B cell (primary cell): Measurements from ENCODE around the gene SYT17. TPM values are rescaled to one million over a fixed set of nuclear protein-coding genes. Genes with fewer than 3 reads are reported as not detected.

Experiments used
- ATAC-seq: fragments of 200-7000 bp; cut with Tn5 transposase; one replicate; pipeline ENCODE4 v1.10.0; 2021; ENCODE audit warnings: low read depth, mild to moderate bottlenecking, moderate number of reproducible peaks, moderate library complexity
- CTCF ChIA-PET: fragments of 350-600 bp; sonication (Branson Sonifier 250); formaldehyde crosslinking; loops from one replicate; lab custom pipeline; 2021; ENCODE audit warnings: antibody characterized with exemption, inconsistent platforms; lab: Charles Lee
- POLR2A ChIA-PET: fragments of 350-600 bp; sonication (Branson Sonifier 250); formaldehyde crosslinking; loops from one replicate; lab custom pipeline; 2021; ENCODE audit warnings: antibody characterized with exemption; lab: Charles Lee
- DNase-seq: peaks from one replicate; pipeline ENCODE4 v3.0.0; 2013
- H2AFZ ChIP-seq: 2 replicates; pipeline ENCODE4 v1.6.1; 2012; ENCODE audit warnings: mild to moderate bottlenecking, low read depth, low read length; ENCODE audit not compliant: insufficient read depth, poor library complexity, severe bottlenecking
- H3K27ac ChIP-seq, 2 donors: 1 replicate in 1 of 2; 2 replicates in 1 of 2; pipeline ENCODE4 v1.5.1; 2012 to 2013; ENCODE audit warnings: low read length in 2 of 2, mild to moderate bottlenecking in 2 of 2, moderate library complexity in 1 of 2
- H3K27me3 ChIP-seq, 4 experiments: fragments of 200-600 bp in 1 of 4; sonication (generic) in 1 of 4; replicated peaks in 1 of 4; 1 replicate in 2 of 4; 2 replicates in 2 of 4; pipeline versions ENCODE4 v1.6.1 to v1.7.0; 2013 to 2016; ENCODE audit warnings: low read length in 3 of 4, mild to moderate bottlenecking in 2 of 4, mixed read lengths in 1 of 4, moderate library complexity in 1 of 4; ENCODE audit not compliant: insufficient read depth in 4 of 4, control insufficient read depth in 3 of 4; ENCODE audit errors: control extremely low read depth in 1 of 4
- H3K36me3 ChIP-seq, 2 experiments: replicated peaks in 1 of 2; 1 replicate in 1 of 2; 2 replicates in 1 of 2; pipeline versions ENCODE4 v1.6.1 to v1.7.1; 2013; ENCODE audit warnings: low read length in 1 of 2; ENCODE audit not compliant: insufficient read depth in 2 of 2, control insufficient read depth in 1 of 2; ENCODE audit errors: control extremely low read depth in 1 of 2, extremely low read depth in 1 of 2
- H3K4me1 ChIP-seq, 2 donors: fragments of 200-600 bp in 1 of 2; sonication (generic) in 1 of 2; 1 replicate in 1 of 2; 2 replicates in 1 of 2; pipeline versions ENCODE4 v1.5.1 to v1.6.1; 2013 to 2017; ENCODE audit warnings: low read length in 2 of 2; ENCODE audit not compliant: control insufficient read depth in 2 of 2, insufficient read depth in 2 of 2
- H3K4me2 ChIP-seq: replicated peaks from 2 replicates; pipeline ENCODE3; 2012; ENCODE audit warnings: mild to moderate bottlenecking, low read depth, low read length; ENCODE audit not compliant: poor library complexity, severe bottlenecking
- H3K4me3 ChIP-seq, 5 experiments: fragments of 200-600 bp in 1 of 5; sonication (generic) in 1 of 5; 1 replicate in 3 of 5; 2 replicates in 2 of 5; pipeline versions ENCODE4 v1.5.1 to v1.7.0; 2011 to 2016; ENCODE audit warnings: low read length in 4 of 5, mild to moderate bottlenecking in 4 of 5, low read depth in 2 of 5, control low read depth in 1 of 5, moderate library complexity in 1 of 5; ENCODE audit not compliant: insufficient read depth in 1 of 5; ENCODE audit errors: control extremely low read depth in 1 of 5, extremely low read depth in 1 of 5
- H3K79me2 ChIP-seq: fragments of 200-600 bp; sonication (generic); one replicate; pipeline ENCODE4 v1.6.0; 2016; ENCODE audit warnings: low read length; ENCODE audit not compliant: control insufficient read depth, insufficient read depth
- H3K9ac ChIP-seq: fragments of 200-600 bp; sonication (generic); 2 replicates; pipeline ENCODE4 v1.6.1; 2017; ENCODE audit warnings: mild to moderate bottlenecking, low read length, moderate library complexity
- H3K9me3 ChIP-seq, 3 donors: one replicate each; pipeline versions ENCODE4 v1.6.1 to v1.7.1; 2013; ENCODE audit warnings: low read length in 2 of 3; ENCODE audit not compliant: control insufficient read depth in 2 of 3, insufficient read depth in 1 of 3; ENCODE audit errors: control extremely low read depth in 1 of 3
- H4K20me1 ChIP-seq: 2 replicates; pipeline ENCODE4 v1.6.0; 2012; ENCODE audit warnings: mild to moderate bottlenecking, low read length; ENCODE audit not compliant: insufficient read depth, control insufficient read depth, poor library complexity, severe bottlenecking
- H3K27ac Mint-ChIP-seq: one replicate; pipeline ENCODE4 v1.8.0; 2021; ENCODE audit warnings: mixed read lengths
- H3K27me3 Mint-ChIP-seq: one replicate; pipeline ENCODE4 v1.8.0; 2021; ENCODE audit warnings: mixed read lengths
- H3K4me1 Mint-ChIP-seq: one replicate; pipeline ENCODE4 v1.8.0; 2021; ENCODE audit warnings: mixed read lengths
- H3K4me3 Mint-ChIP-seq: one replicate; pipeline ENCODE4 v1.8.0; 2021; ENCODE audit warnings: mixed read lengths
- H3K9me3 Mint-ChIP-seq: one replicate; pipeline ENCODE4 v1.8.0; 2022; ENCODE audit warnings: mixed read lengths; ENCODE audit not compliant: insufficient read depth
- EZH2 ChIP-seq: IDR thresholded peaks from 2 replicates; pipeline ENCODE4 v1.6.1; 2012; ENCODE audit warnings: borderline replicate concordance, low read depth, mild to moderate bottlenecking, moderate library complexity, low read length; ENCODE audit not compliant: insufficient read depth, poor library complexity, severe bottlenecking
- WGBS: methylation state at CpG from one replicate; pipeline ENCODE4 v1.1.5; 2013; ENCODE audit warnings: missing lambda C conversion rate; ENCODE audit not compliant: insufficient coverage; 5-methylcytosine and 5-hydroxymethylcytosine counted together
- intact Hi-C: fragments of 100-400 bp; cut with micrococcal nuclease; formaldehyde crosslinking; loops from one replicate; pipeline ENCODE4 v1.10.0; 2022
- polyA plus RNA-seq: library from polyadenylated mRNA; depleted of rRNA; stranded (reverse); fragments of >200 nt; gene quantifications from 2 replicates; pipeline ENCODE4 v1.2.3, GENCODE V29; 2012
- total RNA-seq, 2 donors: library from RNA; stranded (reverse); fragments of 120-200 nt in 1 of 2; gene quantifications; 1 replicate in 1 of 2; 2 replicates in 1 of 2; pipeline versions ENCODE4 v1.2.3 to v1.2.4, GENCODE V29; 2013 to 2022
- TF ChIP-seq, protein P1 (sequence below): fragments of 200-600 bp; IDR thresholded peaks from one replicate; pipeline ENCODE4 v1.8.0; 2022; ENCODE audit warnings: antibody characterized with exemption, mild to moderate bottlenecking

SYT17 gene
- total and polyA plus RNA-seq, 2 donors (not counting 1 experiment from before 2014, with no cell fraction given): 24.9 to 27.7 TPM

GRCh38 chr16:19254611-19255010, 86.6 kb downstream of the SYT17 start:
- no peak overlapping the region for H3K9ac ChIP-seq
- Mint-ChIP-seq H3K4me1 (no peaks in the 10 kb centered on the region), H3K27ac (no peak overlapping the region), H3K4me3 (no peak overlapping the region), H3K27me3 (no peaks in the 10 kb centered on the region), H3K9me3 (no peaks in the 10 kb centered on the region)
- TF ChIP-seq EZH2: no peak
- TF ChIP-seq, protein P1, sequence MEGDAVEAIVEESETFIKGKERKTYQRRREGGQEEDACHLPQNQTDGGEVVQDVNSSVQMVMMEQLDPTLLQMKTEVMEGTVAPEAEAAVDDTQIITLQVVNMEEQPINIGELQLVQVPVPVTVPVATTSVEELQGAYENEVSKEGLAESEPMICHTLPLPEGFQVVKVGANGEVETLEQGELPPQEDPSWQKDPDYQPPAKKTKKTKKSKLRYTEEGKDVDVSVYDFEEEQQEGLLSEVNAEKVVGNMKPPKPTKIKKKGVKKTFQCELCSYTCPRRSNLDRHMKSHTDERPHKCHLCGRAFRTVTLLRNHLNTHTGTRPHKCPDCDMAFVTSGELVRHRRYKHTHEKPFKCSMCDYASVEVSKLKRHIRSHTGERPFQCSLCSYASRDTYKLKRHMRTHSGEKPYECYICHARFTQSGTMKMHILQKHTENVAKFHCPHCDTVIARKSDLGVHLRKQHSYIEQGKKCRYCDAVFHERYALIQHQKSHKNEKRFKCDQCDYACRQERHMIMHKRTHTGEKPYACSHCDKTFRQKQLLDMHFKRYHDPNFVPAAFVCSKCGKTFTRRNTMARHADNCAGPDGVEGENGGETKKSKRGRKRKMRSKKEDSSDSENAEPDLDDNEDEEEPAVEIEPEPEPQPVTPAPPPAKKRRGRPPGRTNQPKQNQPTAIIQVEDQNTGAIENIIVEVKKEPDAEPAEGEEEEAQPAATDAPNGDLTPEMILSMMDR: no peak
- intact Hi-C loops: no loop called here
- H3K4me3 ChIP-seq: no peak overlapping the region
- WGBS: 73% methylated on average over 3 of the region's 4 CpGs
- H3K4me1 ChIP-seq: no peaks in the 10 kb centered on the region
- H3K4me2 ChIP-seq: no peak overlapping the region
- ChIA-PET CTCF (interaction anchor here (1.2 kb wide), 1 partner anchor 27 kb away, joined by 3 read pairs; no protein-coding TSS in a partner anchor), POLR2A (no interaction called here)
- DNase-seq: no peak
- no peak overlapping the region for H2AFZ ChIP-seq
- H3K27me3 ChIP-seq: no peaks in the 10 kb centered on the region
- no peaks in the 10 kb centered on the region for H3K79me2 ChIP-seq
- H4K20me1 ChIP-seq: no peaks in the 10 kb centered on the region
- no peaks in the 10 kb centered on the region for H3K36me3 ChIP-seq
- no peak for ATAC-seq
- no peak overlapping the region for H3K27ac ChIP-seq
- H3K9me3 ChIP-seq: no peaks in the 10 kb centered on the region

DNA sequence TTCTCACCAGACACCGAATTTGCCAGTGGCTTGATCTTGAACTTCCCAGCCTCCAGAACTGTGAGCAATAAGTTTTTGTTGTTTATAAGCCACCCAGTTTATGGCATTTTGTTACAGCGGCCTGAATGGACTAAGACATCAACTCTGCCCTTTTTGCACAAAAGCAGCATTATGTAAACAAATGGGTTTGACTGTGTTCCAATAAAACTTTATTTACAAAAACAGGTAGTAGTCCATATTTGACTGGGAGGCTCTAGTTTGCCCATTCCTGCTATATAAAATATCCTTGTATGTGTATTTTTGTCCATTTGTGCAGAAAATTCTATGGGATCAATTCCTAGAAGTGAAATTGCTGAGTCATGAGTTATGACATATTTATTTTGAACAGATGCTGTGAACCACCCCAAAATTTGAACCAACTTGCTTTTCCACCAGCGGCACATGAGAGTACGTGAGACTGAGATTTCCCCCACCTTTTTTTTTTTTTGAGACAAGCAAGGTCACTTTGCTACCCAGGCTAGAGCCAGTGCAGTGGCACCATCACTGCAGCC, 96.2 kb downstream of the SYT17 start:
- WGBS: 82% methylated on average over 3 of the region's 4 CpGs

More for the DNA sequence above, 96.2 kb downstream of the SYT17 start:
- Histone ChIP-seq H3K4me3 (no peak overlapping the region), H3K4me1 (peaks cover 0 to 1% of the 10 kb centered on the region in 2 donors), H3K27ac (no peak overlapping the region), H2AFZ (no peak overlapping the region), H3K27me3 (no peaks in the 10 kb centered on the region), H3K36me3 (peaks cover 0 to 4% of the 10 kb centered on the region in 2 experiments), H3K9me3 (peaks cover 0 to 29% (median 19%) of the 10 kb centered on the region in 3 donors), H3K4me2 (no peak overlapping the region), H4K20me1 (no peaks in the 10 kb centered on the region), H3K79me2 (no peaks in the 10 kb centered on the region), H3K9ac (no peak overlapping the region)
- H3K27ac Mint-ChIP-seq: no peak overlapping the region
- H3K4me1 Mint-ChIP-seq: peaks cover 3% of the 10 kb centered on the region
- ATAC-seq (no peak), DNase-seq (no peak)
- H3K27me3 Mint-ChIP-seq: no peaks in the 10 kb centered on the region
- POLR2A ChIA-PET: interaction anchor here (0.6 kb wide), 1 partner anchor 31 kb away, joined by 3 read pairs; no protein-coding TSS in a partner anchor
- peaks cover 16% of the 10 kb centered on the region for H3K9me3 Mint-ChIP-seq
- intact Hi-C loops: no loop called here
- no peak for TF ChIP-seq EZH2
- TF ChIP-seq, protein P1: no peak
- CTCF ChIA-PET: no interaction called here
- no peak overlapping the region for H3K4me3 Mint-ChIP-seq
